Ramos (cell line): ENCODE data around the gene TMEM52B.

Experiments used
- in situ Hi-C: fragments of 300-500 bp; cut with MboI; formaldehyde crosslinking; loops from one replicate; pipeline ENCODE4 v1.14.3; 2022; ENCODE audit warnings: low sequenced_read_pairs; ENCODE audit not compliant: unreplicated experiment

The TMEM52B gene

GRCh38 chr12:10178821-10179220 lies at the start of gene TMEM52B:
TSS of gene TMEM52B (plus strand) at chr12:10179032. CDS start at chr12:10179575, 543 bp downstream.
- in situ Hi-C loops: no loop called here

GRCh38 chr12:10130042-10130441 lies 48.8 kb upstream of the TMEM52B start, which contains the start of gene CLEC7A:
TSS of gene CLEC7A (minus strand) at chr12:10130199. CDS start at chr12:10130082, 117 bp downstream.
- in situ Hi-C loops: no loop called here

GRCh38 chr12:10131111-10131690 lies 47.6 kb upstream of the TMEM52B start:
- in situ Hi-C loops: no loop called here

GRCh38 chr12:10132850-10133370 lies 45.9 kb upstream of the TMEM52B start:
- in situ Hi-C loops: no loop called here

- in situ Hi-C loops: no loop called here
Measured at GRCh38 chr12:10135126-10135525, 43.7 kb upstream of the TMEM52B start.

- in situ Hi-C loops: no loop called here
Measured at GRCh38 chr12:10136637-10137205, 42.1 kb upstream of the TMEM52B start.

GRCh38 chr12:10140001-10140400 lies 38.8 kb upstream of the TMEM52B start:
- in situ Hi-C loops: no loop called here

GRCh38 chr12:10142976-10143589 lies 35.7 kb upstream of the TMEM52B start:
- in situ Hi-C loops: no loop called here

- in situ Hi-C loops: no loop called here
Measured at GRCh38 chr12:10147714-10148403, 31.0 kb upstream of the TMEM52B start.

- in situ Hi-C loops: loop anchor here (10.0 kb wide), 1 partner anchor 523 kb away; the partner anchor contains the start of gene STYK1
Measured at GRCh38 chr12:10151621-10152020, 27.2 kb upstream of the TMEM52B start.

- in situ Hi-C loops: loop anchor here (10.0 kb wide), 1 partner anchor 521 kb away; the partner anchor contains the start of gene STYK1
Measured at GRCh38 chr12:10153271-10154144, 25.3 kb upstream of the TMEM52B start.

GRCh38 chr12:10154145-10154496 lies 24.7 kb upstream of the TMEM52B start:
- in situ Hi-C loops: loop anchor here (10.0 kb wide), 1 partner anchor 521 kb away; the partner anchor contains the start of gene STYK1

- in situ Hi-C loops: loop anchor here (10.0 kb wide), 1 partner anchor 519 kb away; the partner anchor contains the start of gene STYK1
Measured at GRCh38 chr12:10155966-10156365, 22.9 kb upstream of the TMEM52B start.

GRCh38 chr12:10158406-10158805 lies 20.4 kb upstream of the TMEM52B start:
- in situ Hi-C loops: loop anchor here (10.0 kb wide), 1 partner anchor 516 kb away; the partner anchor contains the start of gene STYK1

GRCh38 chr12:10159280-10159679 lies 19.6 kb upstream of the TMEM52B start:
- in situ Hi-C loops: loop anchor here (10.0 kb wide), 1 partner anchor 516 kb away; the partner anchor contains the start of gene STYK1

GRCh38 chr12:10160617-10161385 lies 18.0 kb upstream of the TMEM52B start:
- in situ Hi-C loops: no loop called here

GRCh38 chr12:10163084-10163483 lies 15.7 kb upstream of the TMEM52B start:
- in situ Hi-C loops: no loop called here

- in situ Hi-C loops: no loop called here
Measured at GRCh38 chr12:10165421-10165820, 13.4 kb upstream of the TMEM52B start.

GRCh38 chr12:10167599-10167998 lies 11.2 kb upstream of the TMEM52B start:
- in situ Hi-C loops: no loop called here
